Activated naive CD8-positive, alpha-beta T cell (primary cell): ENCODE data around the gene BIRC7.
A peak's percentile ranks its signal among the peaks of the same experiment; 100 is the strongest.

ENCODE experiments used
- H3K27ac Mint-ChIP-seq: one replicate; pipeline ENCODE4 v1.8.0; 2021; ENCODE audit warnings: mixed read lengths
- H3K27me3 Mint-ChIP-seq: one replicate; pipeline ENCODE4 v1.8.0; 2021; ENCODE audit warnings: mixed read lengths
- H3K36me3 Mint-ChIP-seq: one replicate; pipeline ENCODE4 v1.8.0; 2021; ENCODE audit warnings: mixed read lengths
- H3K4me1 Mint-ChIP-seq: one replicate; pipeline ENCODE4 v1.8.0; 2021; ENCODE audit warnings: low read depth, mixed read lengths
- H3K4me3 Mint-ChIP-seq: one replicate; pipeline ENCODE4 v1.8.0; 2021; ENCODE audit warnings: mild to moderate bottlenecking, mixed read lengths
- H3K9me3 Mint-ChIP-seq: one replicate; pipeline ENCODE4 v1.8.0; 2021; ENCODE audit warnings: low read depth, mixed read lengths

The BIRC7 gene

DNA sequence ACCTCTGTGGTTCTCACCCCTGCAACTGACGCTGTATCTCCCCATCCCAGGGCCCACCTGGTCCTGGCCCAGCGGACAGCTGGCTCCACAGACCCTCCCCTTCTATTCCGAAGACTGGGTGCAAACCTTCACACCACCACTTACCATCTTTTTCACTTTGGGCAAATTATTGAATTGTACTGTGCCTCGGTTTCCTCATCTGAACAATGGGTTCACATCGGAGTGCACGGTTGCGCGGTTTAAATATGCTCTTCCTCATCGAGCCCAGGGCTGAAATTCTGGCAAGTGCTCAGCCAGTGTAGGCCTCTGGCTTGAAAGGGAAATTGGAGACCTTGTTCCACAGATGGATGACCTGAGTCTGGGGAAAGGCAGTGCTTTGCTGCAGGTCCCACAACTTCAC lies 34.0 kb downstream of the BIRC7 start:
- peaks cover 22% of the 10 kb centered on the region for H3K4me1 Mint-ChIP-seq
- peak overlapping the region; percentile 35 for H3K4me3 Mint-ChIP-seq
- H3K9me3 Mint-ChIP-seq: no peaks in the 10 kb centered on the region
- H3K27ac Mint-ChIP-seq: no peak overlapping the region
- no peaks in the 10 kb centered on the region for H3K27me3 Mint-ChIP-seq
- no peaks in the 10 kb centered on the region for H3K36me3 Mint-ChIP-seq

DNA sequence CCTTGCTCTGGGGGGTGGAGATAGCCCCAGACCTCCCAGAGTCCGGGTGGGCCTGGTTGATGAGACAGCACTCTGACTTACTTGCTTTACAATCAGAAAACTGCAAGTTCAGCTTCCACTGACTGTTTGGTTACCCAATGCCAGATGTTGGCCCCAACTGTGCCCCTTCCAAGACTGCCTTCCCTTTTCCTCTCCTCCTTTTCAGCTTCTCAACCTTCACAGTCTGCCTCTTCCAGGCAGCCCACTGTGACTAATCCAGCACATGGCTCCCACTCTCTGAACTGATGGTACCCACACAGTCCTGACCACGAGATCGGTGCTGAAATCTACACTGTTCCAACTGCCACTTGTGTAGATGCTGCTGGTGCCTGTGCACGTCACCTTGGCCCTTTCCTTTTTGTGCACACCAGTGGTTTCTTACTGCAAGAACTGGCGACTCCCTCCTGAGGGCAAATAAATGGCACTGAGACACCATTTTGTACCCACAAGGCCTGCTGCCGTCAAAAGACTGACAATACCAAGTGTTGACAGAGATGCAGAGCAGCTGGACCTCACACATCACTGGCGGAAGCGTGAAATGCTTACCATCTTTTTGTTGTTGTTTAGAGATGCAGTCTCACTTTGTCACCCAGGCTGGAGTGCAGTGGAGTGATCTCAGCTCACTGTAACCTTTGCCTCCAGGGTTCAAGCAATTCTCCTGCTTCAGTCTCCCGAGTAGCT lies 35.1 kb downstream of the BIRC7 start:
- Mint-ChIP-seq H3K9me3 (no peaks in the 10 kb centered on the region), H3K36me3 (no peaks in the 10 kb centered on the region), H3K4me1 (peaks cover 26% of the 10 kb centered on the region), H3K4me3 (peak overlapping the region; percentile 59), H3K27me3 (no peaks in the 10 kb centered on the region), H3K27ac (no peak overlapping the region)

GRCh38 chr20:63272105-63273058 lies 36.7 kb downstream of the BIRC7 start, which contains the start of gene ARFGAP1:
Gene ARFGAP1 (plus strand): TSS chr20:63272813. CDS start chr20:63275581, 2,768 bp downstream.
- peaks cover 26% of the 10 kb centered on the region for H3K4me1 Mint-ChIP-seq
- peak within 1 kb of the TSS; percentile 94 for H3K4me3 Mint-ChIP-seq
- H3K36me3 Mint-ChIP-seq: no peaks in the 10 kb centered on the region
- H3K27ac Mint-ChIP-seq: peak within 1 kb of the TSS; percentile 81
- H3K9me3 Mint-ChIP-seq: no peaks in the 10 kb centered on the region
- H3K27me3 Mint-ChIP-seq: no peaks in the 10 kb centered on the region

DNA sequence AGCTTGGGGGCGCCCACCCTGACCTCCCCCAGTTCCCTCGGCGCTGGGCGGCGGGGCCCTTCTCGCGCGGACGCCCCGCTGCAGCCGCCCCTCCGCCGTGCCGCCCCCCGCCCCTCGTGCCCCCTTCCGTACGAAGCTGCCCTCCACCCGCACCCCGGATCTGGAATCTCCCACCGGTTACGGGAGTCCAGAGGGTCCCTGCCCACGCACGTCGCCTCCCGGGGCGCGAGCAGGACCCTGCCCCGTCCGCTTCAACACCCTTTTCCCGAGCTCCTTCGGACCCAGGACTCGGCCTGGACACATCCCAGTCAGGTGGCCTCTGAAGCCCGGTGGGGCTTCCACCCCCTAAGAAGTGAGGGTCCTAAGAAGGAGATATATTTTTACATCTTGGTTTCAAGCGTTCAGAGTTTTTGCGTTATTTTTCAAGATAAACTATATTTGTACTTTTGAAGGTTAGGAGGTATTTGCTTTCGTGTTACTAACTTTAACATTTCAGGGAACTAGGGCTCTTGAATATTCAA lies 37.4 kb downstream of the BIRC7 start:
- no peaks in the 10 kb centered on the region for H3K9me3 Mint-ChIP-seq
- no peaks in the 10 kb centered on the region for H3K27me3 Mint-ChIP-seq
- H3K4me1 Mint-ChIP-seq: peaks cover 26% of the 10 kb centered on the region
- peak overlapping the region; percentile 94 for H3K4me3 Mint-ChIP-seq
- no peaks in the 10 kb centered on the region for H3K36me3 Mint-ChIP-seq
- peak overlapping the region; percentile 81 for H3K27ac Mint-ChIP-seq

- Mint-ChIP-seq H3K4me1 (peaks cover 26% of the 10 kb centered on the region), H3K27me3 (no peaks in the 10 kb centered on the region), H3K4me3 (peak overlapping the region; percentile 94), H3K9me3 (no peaks in the 10 kb centered on the region), H3K36me3 (no peaks in the 10 kb centered on the region), H3K27ac (peak overlapping the region; percentile 81)
Measured at GRCh38 chr20:63273635-63274380, 38.1 kb downstream of the BIRC7 start.

DNA sequence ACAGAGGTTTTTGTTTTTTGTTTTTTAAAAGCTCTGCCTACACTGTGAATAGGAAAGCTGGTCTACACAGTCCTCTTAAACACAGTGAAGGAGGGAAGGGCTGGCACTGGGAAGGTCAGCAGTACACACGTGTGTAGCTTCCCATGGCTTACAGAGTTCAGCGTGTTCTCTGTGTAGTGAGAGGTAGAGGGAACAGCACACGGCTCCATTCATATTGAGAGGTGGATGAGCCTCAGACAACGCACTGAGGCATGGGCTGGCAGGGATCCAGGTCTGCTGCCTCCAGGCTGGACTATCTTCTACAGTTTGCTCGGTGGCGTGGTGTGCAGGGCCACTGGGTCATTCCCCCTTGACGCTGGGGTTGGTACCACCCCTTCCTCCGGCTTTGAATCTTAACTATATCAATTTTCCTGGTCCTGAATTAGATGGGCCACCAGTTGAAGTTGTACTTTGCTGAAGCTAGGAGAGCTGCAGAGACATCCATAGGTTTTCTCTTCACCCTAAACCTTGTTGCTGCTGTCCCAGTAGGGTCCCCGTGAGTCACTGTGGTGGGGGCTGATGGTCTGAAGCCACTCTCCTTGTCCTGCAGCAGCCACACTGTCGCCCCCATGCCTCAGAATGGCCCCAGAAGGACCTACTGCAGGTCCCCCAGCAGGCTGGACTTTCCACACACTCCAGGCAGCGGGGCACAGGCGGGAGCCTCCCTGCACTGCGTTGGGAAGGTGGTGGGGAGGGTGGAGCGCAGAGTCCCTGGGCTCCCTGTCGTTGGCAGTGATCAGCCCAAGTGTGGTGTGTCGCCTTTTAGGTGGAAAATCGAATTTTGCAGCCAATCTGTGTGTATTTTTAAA lies 38.9 kb downstream of the BIRC7 start:
- no peaks in the 10 kb centered on the region for H3K36me3 Mint-ChIP-seq
- H3K4me1 Mint-ChIP-seq: peaks cover 26% of the 10 kb centered on the region
- no peaks in the 10 kb centered on the region for H3K27me3 Mint-ChIP-seq
- H3K4me3 Mint-ChIP-seq: peak overlapping the region; percentile 70
- H3K9me3 Mint-ChIP-seq: no peaks in the 10 kb centered on the region
- H3K27ac Mint-ChIP-seq: peak overlapping the region; percentile 22

- H3K27me3 Mint-ChIP-seq: no peaks in the 10 kb centered on the region
- no peak overlapping the region for H3K4me3 Mint-ChIP-seq
- peaks cover 24% of the 10 kb centered on the region for H3K4me1 Mint-ChIP-seq
- no peaks in the 10 kb centered on the region for H3K9me3 Mint-ChIP-seq
- H3K36me3 Mint-ChIP-seq: no peaks in the 10 kb centered on the region
- H3K27ac Mint-ChIP-seq: no peak overlapping the region
Measured at GRCh38 chr20:63275825-63276224, 40.1 kb downstream of the BIRC7 start.

DNA sequence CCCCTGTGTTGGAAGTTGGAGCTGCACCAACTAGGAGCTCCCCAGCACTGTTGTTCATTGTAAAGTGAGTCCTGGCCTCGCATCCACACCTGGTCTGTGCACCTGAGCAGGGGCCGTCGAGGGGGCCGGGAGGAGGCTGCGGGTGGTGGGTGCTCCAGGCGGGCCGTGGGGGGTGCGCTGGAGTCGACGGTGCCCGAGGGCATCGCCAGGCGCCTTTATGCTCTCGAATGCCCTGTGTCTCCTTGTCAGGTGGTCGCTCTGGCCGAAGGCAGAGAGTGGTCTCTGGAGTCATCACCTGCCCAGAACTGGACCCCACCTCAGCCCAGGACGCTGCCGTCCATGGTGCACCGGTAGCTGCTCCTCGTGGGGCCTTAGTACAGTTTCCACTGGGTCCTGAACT lies 41.3 kb downstream of the BIRC7 start:
- H3K4me3 Mint-ChIP-seq: no peak overlapping the region
- no peaks in the 10 kb centered on the region for H3K36me3 Mint-ChIP-seq
- no peaks in the 10 kb centered on the region for H3K9me3 Mint-ChIP-seq
- H3K27ac Mint-ChIP-seq: no peak overlapping the region
- no peaks in the 10 kb centered on the region for H3K27me3 Mint-ChIP-seq
- H3K4me1 Mint-ChIP-seq: peaks cover 16% of the 10 kb centered on the region

DNA sequence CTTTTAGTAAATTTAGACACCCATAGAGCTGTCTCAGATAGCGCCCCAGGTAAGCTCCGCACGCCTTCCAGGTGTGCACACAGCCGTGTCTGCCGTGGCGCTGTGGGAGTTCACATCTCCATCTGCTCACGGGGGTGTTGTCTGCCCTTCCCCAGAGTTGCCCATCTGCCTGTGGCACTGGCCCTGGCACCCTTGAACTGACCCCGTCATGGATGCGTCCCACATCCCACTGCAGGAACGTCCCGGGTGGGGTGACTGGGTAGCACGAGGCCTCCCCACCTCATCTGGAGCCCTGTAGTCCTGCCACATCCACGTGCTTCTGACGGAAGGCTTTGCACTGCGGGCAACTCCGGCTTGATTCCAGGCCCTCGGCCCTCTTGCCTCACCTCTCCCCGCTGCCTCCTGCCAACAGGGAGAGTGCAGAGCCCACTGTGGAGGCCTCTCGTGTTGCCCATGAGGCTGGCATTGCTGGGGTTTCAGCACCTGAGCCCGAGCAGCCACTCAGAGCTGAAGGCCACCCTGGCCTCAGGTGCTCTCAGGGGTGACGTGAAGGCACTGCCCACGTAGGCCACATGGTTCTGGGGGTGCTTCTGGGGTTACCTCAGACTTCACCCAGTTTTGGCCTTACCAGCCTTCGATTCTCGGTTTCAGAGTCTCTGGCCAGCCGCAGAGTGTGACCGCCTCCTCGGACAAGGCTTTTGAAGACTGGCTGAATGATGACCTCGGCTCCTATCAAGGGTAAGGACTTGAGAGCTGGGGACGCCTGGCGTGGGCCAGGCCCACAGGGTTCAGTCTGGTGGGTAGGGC lies 42.0 kb downstream of the BIRC7 start:
- H3K4me3 Mint-ChIP-seq: no peak overlapping the region
- no peaks in the 10 kb centered on the region for H3K27me3 Mint-ChIP-seq
- no peaks in the 10 kb centered on the region for H3K9me3 Mint-ChIP-seq
- H3K36me3 Mint-ChIP-seq: no peaks in the 10 kb centered on the region
- peaks cover 16% of the 10 kb centered on the region for H3K4me1 Mint-ChIP-seq
- no peak overlapping the region for H3K27ac Mint-ChIP-seq

DNA sequence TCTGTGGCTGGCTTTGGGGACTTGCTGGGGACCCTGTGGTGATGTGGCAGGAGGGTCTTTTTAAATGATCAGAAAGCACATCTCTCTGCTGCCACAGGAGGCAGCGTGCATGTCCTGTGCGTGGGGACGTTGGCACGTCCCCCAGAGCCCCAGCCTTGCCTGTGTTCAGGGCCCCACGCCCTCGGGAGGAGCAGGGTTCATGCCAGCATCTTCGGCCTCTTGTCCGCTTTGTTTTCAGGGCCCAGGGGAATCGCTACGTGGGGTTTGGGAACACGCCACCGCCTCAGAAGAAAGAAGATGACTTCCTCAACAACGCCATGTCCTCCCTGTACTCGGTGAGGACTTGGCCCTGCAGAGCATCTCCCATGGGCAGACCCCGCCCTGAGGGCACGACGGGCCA lies 43.0 kb downstream of the BIRC7 start:
- Mint-ChIP-seq H3K27me3 (no peaks in the 10 kb centered on the region), H3K9me3 (no peaks in the 10 kb centered on the region), H3K27ac (no peak overlapping the region), H3K4me3 (no peak overlapping the region), H3K36me3 (no peaks in the 10 kb centered on the region), H3K4me1 (peaks cover 13% of the 10 kb centered on the region)

DNA sequence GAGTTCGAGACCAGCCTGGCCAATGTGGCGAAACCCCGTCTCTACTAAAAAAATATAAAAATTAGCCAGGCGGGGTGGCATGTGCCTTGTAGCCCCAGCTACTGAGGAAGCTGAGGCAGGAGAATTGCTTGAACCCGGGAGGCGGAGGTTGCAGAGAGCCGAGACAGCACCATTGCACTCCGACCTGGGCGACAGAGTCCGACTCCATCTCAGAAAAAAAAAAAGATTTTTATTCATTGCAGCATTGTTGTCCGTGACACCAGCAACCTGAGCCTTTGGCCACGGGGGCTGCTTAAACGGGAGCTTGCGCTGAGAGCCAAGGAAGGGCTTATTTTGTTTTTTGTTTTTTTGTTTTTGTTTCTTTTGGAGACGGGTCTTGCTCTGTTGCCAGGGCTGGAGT lies 44.2 kb downstream of the BIRC7 start:
- Mint-ChIP-seq H3K4me1 (peaks cover 6% of the 10 kb centered on the region), H3K27me3 (no peaks in the 10 kb centered on the region), H3K9me3 (no peaks in the 10 kb centered on the region), H3K36me3 (no peaks in the 10 kb centered on the region), H3K4me3 (no peak overlapping the region), H3K27ac (no peak overlapping the region)

DNA sequence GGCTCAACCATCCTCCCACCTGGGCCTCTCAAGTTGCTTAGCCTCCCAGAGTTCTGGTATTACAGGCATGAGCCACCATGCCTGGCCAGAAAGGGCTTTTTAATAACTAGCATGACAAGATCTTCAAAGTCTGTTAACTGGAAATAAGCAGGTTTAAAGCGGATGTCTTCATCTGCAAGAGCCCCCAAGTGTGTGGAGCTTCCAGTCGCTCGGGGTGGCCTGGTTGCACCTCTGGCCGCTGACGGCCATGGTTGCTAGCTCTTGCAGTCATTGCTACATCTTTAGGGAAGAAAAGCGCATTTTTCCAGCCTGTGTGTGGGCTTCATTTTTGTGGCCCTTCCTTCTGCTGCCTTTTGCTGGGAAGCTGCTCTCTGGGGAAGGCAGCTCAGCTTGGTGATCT lies 44.7 kb downstream of the BIRC7 start:
- H3K27me3 Mint-ChIP-seq: no peaks in the 10 kb centered on the region

DNA sequence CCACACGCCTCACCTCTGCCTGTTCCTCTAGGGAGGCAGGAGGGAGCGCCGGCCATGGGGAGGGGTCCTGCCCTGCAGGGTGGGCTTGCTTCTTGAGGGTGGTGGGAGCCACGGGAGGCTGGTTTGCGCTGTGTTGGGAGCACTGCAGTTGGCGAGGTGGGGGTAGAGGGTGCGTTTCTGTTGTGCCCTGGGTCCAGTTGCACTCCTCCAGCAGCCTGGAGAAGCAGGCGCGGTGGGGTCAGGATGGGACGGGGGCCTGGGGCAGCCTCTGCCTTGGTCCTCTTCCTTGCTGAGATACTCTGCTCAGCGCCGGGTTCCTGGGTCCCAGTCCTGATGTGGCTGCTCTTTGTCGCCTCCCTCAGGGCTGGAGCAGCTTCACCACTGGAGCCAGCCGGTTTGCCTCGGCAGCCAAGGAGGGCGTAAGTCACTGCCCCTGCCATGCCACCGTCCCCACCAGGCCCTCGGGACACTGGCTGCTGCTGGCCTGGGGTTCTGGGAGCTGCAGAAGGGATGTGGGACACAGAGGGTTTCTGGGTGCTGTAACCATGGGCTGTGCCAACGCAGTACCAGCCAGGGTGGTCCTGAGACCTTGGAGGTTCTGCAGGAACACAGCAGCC lies 45.3 kb downstream of the BIRC7 start:
- H3K4me1 Mint-ChIP-seq: peaks cover 1% of the 10 kb centered on the region
- H3K9me3 Mint-ChIP-seq: no peaks in the 10 kb centered on the region
- H3K27ac Mint-ChIP-seq: no peak overlapping the region
- no peak overlapping the region for H3K4me3 Mint-ChIP-seq
- H3K27me3 Mint-ChIP-seq: no peaks in the 10 kb centered on the region
- H3K36me3 Mint-ChIP-seq: no peaks in the 10 kb centered on the region

More for the DNA sequence above, 44.7 kb downstream of the BIRC7 start:
- H3K27ac Mint-ChIP-seq: no peak overlapping the region
- H3K4me1 Mint-ChIP-seq: peaks cover 2% of the 10 kb centered on the region
- no peaks in the 10 kb centered on the region for H3K9me3 Mint-ChIP-seq
- H3K4me3 Mint-ChIP-seq: no peak overlapping the region
- H3K36me3 Mint-ChIP-seq: no peaks in the 10 kb centered on the region
